GM15510 (cell line): ENCODE data around the gene THSD4.

ENCODE experiments used
- POLR2A ChIP-seq: IDR thresholded peaks from 3 replicates; pipeline ENCODE4 v1.6.1; 2011; ENCODE audit warnings: borderline replicate concordance; ENCODE audit not compliant: insufficient read length; ENCODE audit errors: extremely low read depth

The THSD4 gene

DNA sequence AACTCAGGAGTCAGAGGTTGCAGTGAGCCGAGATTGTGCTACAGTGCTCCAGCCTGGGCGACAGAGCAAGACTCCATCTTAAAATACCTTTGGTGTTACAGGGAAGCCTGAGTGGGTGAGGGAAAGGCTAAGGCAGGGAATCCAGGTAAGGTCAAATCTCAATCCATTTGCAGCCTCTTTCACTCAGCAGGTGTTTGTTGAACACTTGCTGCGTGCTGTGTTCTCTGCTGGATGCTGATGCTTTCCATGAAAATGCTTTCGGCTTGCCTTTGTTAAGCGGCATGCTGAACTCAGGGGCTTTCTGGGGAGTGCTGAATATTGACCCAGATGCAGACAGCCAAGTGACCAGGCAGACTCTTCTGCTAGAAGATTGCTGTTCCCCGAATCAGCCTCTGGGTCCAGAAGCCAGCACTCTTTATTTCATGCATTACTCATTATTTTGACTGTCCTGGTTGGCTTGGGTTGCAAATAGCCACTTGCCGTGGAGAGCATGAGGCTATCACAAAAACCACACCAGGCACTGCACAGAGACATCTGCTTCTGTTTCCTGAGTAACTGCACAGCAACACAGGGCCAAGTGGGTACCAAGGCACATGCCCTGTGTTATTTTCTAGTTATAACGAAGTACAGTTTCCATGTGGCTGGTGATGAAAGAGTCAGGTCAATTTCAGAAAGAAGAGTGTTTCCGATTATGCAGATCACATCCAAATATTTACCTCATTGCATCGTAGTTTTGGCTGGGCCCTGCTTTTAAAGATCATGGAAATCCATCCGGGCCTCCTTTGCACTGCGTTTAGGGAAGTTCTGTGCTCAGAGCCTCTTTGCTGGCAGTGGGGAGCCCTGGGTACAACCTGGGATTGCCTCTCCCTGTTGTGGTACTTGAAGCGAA, 88.6 kb downstream of the THSD4 start:
- TF ChIP-seq POLR2A: no peak

DNA sequence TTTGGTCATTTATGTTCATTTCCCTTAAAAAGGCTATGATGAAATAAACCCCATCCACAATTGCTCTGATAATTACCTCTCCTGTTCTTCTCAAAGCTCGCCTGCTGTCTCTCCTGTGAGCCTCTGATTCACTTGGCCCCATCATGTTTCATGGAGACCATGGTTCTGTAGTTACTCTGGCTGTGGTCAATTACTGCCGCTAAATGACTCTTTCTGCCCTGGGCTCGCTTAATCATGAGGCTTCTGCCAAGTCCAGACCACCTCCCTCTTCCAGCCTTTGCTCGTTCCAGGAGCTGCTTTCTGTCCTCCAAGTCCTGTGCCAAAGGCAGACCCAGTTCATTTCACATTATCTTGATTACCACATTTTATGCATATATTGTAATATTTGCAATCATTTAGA, 91.9 kb downstream of the THSD4 start:
- TF ChIP-seq POLR2A: no peak

DNA sequence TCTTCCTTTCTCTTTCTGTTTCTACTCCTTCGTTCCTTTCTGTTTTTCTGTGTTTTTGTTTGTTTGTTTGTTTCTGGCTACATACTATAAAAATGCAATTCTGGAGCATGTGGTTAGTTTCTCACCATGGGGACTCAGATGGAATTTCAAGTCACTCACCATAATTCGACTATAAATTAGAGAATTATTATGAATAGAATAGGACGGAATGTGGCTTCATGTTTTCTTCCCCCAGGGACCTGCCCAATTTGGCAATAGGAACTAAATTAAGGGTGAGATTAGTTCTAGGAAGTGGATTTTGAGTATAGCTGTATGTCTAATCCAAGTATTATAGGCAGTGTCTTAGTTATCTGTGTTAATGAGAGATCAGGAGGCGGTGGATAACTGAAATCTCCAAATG, 96.9 kb downstream of the THSD4 start:
- TF ChIP-seq POLR2A: no peak

DNA sequence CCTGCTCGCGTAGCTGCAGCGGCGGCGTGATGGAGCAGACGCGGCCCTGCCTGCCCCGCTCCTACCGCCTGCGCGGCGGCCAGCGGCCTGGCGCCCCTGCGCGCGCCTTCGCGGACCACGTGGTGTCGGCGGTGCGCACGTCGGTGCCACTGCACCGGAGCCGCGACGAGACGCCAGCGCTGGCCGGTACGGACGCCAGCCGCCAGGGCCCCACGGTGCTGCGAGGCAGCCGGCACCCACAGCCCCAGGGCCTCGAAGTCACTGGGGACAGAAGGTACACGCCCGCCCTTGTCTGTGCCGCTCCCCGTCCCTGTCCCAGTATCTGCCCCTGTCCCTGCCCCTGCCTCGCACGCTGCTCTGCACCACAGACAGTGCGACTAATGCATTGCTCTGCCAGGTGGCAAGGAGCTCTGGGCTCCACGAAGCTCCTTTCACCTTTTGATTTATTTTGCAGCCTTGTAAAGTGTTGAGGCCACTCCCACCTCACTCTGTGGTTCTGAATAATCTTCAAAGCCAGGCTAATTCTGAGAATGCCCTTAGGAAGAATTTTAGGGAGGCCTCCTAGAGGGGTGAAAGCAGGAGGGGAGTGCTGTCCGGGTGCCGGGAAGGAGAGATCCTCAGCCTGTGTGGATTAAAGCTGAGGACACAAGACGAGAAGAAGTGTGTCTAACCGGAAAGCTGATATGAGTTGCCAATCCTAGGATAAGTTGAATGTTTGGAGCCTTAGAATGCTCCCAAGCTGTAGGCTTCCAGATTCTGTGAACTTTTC, 100.0 kb downstream of the THSD4 start:
- TF ChIP-seq POLR2A: no peak

DNA sequence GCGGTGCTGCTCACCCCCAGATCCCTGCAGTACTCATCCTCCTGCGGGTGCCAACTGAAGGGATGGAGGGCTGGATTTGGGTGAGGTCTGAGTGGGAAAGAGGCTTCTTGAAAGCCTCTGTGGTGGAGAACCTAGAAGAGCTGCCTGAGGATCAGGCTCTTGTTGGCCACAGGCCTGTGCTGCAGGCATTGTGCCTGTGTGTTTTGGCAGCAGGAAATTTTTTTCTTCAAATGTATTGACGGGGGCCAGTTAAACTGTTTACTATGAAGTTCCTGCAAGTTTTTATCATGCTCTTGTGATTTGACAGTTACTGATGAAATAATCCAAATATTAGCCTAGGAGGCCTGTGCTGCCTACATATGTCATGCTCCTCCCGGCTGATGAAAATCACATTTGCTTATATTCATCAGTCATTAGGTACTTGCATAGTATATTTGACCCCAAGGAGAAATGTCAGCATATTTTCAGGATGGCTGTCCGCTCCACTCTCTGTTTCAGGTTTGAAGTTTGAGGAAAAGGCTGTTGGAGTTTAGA, 103.1 kb downstream of the THSD4 start:
- no peak for TF ChIP-seq POLR2A

DNA sequence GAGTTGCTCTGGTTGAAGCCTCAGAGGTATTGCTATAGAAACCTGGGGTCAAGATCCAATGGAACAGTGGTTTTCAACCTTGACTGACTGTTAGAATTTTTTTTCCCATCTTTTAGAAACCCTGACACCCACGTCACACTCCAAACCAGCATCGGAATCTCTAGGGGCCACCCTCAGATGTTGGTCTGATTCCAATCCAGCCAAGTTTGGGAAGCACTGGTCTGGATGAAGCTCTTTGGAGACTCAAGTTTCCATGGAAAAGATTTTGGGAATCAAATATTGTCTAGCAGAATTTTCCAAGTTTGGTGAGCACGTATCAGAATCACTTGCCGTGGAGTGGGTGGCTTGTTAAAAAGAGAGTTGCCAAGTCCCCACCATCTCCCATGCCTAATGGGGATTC, 103.8 kb downstream of the THSD4 start:
- no peak for TF ChIP-seq POLR2A

DNA sequence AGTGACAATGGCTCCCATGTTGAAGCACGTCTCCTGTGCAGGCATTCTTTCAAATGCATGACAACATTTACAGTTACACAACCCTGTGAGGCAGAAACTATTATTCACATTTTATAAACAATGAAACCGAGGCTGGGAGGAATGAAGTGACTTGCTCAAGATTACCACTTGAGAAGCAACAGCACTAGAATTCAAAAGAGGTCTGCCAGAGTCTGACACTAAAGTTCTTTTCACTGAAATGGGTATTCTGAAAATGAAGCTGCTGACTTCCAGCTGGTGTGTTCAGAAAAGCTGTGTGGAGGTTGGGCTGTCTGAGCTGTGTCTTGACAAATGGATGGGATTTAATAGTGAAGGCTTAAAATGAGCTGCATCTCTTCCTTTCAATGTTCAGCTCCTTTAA, 104.4 kb downstream of the THSD4 start:
- TF ChIP-seq POLR2A: no peak

DNA sequence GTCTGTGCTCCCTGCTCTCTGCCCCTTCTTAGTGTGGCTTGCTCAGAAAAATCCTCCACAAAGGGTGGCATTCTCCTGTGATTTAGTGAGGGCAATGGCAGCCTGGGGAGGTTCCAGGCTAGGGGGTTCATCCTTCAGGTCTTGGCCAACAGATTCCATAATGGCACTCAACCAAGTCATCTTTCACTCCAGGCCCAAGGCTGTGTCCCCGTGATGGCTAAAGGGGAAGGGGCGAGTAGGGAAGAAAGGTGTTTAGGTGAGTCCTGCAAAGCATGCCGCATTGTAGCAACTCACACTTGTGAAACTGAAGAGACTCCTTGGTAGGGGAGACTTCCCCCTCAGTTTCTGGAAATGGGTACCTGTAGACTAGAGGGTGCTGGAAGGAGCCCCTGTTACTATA, 105.6 kb downstream of the THSD4 start:
- no peak for TF ChIP-seq POLR2A

DNA sequence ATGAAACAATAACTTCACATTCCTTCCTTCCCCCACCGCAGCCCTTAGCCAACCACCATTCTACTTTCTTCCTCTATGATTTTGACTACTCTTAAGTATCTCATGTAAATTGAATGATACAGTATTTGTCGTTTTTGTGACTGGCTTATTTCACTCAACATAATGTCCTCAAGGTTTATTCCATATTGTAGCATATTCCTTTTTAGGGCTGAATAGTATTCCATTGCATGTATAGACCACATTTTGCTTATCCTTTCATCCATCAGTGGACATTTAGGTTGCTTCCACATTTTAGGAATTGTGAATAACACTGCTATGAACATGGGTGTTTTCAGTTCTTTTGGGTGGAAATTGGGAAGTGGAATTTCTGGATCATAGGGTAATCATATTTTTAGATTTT, 106.1 kb downstream of the THSD4 start:
- TF ChIP-seq POLR2A: no peak

DNA sequence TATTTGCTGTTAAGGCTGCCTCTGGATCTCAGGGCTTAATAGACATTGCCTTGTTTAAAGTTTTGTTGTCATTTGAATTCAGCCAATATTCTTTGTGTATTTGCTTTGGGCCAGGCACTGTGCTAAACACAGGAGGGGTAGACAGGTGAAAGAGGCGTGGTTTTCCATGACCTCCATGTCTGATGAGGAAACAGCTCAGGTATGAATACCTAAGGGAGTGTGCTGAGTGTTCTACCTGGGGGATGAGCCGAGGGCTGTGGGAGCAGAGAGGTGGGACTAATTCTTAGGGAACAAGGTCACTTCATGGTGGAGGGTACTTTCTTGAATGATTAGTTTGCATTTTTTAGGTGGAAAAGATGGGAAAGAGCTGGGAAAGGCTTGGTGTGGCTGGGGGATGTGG, 108.2 kb downstream of the THSD4 start:
- TF ChIP-seq POLR2A: no peak

DNA sequence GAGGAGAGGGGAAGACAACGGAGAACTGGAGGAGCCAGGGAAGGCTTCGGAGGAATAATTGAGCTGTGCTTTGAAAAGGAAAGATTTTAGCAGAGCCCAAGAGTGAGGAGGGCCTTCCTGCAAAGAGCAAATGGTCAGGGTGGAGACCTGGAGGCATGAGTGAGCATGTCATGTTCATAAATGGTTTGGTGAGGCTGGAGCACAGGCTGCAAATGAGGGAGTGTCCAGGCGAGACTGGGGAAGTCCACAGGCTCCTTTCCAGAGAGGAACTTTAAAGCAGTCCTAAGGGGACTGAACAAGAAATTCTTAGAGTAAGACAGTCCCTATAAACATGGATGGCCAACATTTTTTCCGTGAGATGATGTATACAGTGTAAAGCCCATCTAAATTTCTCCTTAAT, 108.8 kb downstream of the THSD4 start:
- TF ChIP-seq POLR2A: no peak

DNA sequence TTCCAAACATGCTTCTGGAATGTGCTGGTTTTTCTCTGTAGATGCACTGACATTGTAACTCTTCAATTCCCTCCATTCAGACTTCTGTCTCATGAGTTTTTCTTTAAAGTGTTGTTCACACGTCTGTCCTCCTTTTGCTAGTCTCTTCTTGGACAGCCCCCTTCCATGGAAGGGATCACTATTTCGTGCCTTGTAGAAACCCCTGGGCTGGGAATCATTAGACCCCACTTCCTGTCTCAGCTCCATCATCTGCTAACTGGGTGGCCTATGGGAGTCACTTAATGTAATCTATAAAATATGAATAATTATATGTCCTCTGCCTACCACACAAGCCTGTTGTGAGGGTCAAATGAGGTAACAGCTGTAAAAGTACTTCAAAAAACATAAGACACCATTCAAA, 110.6 kb downstream of the THSD4 start:
- TF ChIP-seq POLR2A: no peak

DNA sequence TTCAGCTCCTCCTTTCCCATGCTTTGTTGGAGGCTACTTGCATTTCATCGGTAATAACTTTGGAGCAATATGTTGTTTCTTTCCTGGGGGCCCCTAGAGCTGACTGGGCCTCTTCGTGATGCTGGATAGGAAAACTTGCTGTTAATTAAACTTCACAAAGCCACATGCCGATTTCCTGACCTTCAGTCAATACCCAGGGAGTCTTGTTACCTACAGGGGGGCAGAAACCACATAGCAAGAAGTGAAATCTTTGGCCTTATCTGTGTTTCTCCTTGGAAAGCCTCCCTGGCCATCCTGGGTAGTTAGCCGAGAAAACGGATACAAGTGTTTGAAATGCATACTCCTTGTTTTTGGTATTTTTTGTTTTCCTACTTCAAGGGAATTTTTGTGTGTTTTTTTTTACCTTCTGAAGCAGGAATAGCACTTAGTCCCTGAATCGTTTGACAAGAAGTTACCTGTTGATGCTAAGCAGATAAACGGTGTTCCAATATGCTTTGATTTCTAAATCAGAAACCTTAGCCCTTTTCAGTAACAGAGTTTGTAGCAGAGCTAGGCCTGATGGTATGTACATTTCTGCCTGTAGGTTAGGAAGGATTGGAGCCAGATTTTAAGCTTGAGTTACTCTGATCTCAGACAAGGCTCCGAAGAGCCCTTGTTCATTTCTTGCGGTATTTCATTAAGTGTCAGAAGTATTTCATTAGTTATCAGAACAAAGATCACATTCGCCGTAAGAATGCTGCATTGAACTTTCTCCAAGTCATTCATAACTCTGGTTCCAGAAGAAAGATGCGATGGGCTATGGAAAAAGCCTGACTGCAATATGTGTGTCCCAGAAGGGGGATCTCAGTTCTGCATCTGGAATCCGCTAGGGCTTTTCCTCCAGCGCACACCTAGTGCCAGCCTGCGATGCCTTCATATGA, 111.5 kb downstream of the THSD4 start:
- no peak for TF ChIP-seq POLR2A

DNA sequence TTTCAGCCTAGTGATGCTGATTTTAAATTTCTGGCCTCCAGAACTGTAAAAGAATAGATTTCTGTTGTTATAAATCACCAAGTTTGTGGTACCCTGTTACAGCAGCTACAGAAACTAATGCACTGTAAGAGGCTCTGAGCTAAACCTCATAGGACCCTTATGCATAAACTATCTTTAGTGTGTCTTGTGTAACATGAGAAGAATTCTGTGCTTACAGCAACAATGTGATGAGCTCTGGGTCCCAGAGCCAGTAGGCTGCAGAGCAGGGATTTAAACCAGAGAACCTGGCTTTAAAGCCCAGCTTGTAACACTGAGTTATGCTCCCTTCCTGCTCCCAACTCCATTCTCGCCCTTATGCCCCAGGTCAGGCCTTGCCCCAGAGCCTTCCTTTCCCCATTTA, 113.1 kb downstream of the THSD4 start:
- no peak for TF ChIP-seq POLR2A

DNA sequence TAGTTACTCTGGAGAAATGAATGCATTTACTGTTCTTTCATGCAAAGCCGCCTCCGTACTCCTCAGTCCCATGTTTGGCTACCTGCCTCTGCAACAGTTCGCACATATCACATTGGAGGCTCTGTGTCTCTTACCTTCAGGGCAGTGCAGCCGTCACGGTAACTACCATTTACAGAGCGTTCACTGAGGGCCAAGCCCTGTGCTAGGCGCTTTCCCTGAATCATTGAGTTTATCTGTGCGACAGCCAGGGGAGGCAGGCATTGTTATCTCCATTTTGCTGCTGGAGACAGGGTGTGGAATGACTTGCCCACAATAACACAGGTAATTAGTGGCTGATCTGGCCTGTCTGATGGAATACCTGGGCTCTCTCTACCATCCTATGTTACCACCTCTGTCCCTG, 115.0 kb downstream of the THSD4 start:
- TF ChIP-seq POLR2A: no peak
